Smooth muscle cell of the brain vasculature (primary cell): ENCODE measurements around the gene PECR.
A peak's percentile ranks its signal among the peaks of the same experiment; 100 is the strongest.
"Not testable (repeated sequence)": the region's sequence is repeated elsewhere in the genome, so short reads cannot be mapped to it uniquely, and the experiment has no call there.

Source experiments
- DNase-seq: peaks from one replicate; pipeline ENCODE4 v3.0.0-alpha.2; 2012; ENCODE audit warnings: low read depth, low spot score

Gene PECR

GRCh38 chr2:216029416-216030129, 52.0 kb downstream of the PECR start:
- DNase-seq, result no peak

GRCh38 chr2:216024779-216025336, 56.8 kb downstream of the PECR start:
- DNase-seq, result no peak

DNA sequence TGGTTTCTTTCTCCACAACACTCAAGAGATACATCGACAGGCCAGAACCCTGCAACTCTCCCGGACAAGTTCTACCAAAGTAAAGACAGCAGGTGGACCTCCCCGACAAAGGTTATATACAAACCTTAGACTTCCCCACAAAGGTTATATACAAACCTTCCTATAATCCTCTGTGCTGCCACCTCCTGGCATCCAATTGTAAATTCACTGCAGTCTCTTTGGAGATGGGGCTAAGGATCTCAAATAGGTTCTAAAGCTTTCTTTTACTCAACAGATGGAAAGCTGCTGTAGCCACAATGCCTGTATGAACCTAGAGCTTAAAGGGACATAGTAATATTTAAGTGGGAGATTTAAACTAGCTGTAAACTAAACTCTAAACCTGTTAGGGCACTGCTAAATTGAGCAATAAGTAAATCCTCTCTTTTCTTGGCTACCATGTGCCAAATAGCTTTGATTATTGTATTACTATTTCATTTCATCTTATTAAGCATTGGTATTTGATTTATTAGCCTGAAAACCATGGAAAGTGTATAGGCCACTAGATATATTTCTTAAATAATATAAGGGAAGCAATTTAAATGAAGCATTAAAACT, 58.5 kb downstream of the PECR start:
- peak; percentile 41 for DNase-seq

DNA sequence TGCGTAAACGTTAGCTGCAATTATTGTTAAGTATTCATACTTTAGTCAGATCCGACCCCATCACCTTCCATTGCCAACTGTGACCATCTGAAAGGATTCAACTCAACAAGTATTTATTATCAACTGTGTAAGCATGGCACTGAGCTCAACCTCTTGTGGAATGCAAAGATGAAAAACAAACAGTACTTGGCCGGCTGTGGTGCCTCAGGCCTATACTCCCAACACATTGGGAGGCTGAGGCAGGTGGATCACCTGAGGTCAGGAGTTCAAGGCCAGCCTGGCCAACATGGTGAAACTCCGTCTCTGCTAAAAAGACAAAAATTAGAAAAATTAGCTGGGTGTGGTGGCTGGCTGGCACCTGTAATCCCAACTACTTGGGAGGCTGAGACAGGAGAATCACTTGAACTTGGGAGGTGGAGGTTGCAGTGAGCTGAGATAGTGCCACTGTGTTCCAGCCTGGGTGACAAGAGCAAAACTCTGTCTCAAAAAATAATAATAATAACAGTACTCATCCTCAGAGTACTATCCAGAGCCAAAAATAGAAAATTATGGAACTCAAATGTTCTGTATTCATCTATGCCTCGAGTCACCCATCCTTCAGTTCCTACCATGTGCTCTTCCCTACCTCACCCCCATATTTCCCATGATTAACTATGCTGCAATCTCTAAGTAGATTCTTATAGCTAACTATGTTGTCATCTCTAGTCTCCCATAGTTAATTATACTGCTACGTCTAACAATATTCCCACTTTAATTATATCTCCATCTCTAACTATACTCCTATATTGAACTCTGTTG, 59.6 kb downstream of the PECR start:
- no peak for DNase-seq

GRCh38 chr2:216018709-216019108, 62.9 kb downstream of the PECR start:
- no peak for DNase-seq

DNA sequence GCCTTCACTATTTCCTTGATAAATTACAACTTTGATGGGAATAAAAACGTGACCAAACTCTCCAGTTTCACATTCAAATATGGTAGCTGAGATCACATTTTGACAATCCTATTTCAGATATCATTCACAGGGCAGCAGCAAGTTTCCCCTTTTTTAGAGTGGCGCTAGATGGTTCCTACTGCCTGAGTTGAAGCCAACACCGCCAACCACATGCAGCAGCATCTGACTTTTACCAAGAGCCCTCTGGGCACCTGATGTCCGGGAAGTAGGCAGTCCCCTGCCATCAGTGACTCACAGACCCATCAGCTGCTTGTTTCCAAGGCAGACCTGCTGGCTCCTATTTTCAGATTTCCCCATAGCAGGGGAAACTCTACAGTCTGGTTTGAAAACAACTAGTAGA, 64.2 kb downstream of the PECR start:
- DNase-seq, result no peak

DNA sequence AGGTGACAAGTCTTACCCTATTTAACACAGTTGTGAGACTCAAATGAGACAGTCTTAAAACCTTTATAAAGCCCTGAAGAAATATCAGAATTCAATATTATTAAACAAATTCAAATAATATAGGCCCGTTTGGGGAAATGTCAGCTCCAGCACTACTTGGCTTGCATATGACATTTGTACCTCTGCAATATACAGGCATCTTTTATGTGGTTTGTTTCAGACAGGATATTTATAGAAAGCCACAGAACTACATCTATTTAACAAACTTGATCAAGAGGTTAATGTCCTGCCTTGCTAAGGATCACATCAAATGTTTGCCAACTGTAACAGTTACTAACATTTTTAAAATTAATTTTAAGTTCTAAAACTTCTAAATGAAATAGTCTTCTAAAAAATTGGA, 65.0 kb downstream of the PECR start:
- no peak for DNase-seq

GRCh38 chr2:216015722-216016464, 65.7 kb downstream of the PECR start:
- DNase-seq, result no peak

GRCh38 chr2:216014986-216015385, 66.6 kb downstream of the PECR start:
- DNase-seq, result no peak

GRCh38 chr2:216014006-216014405, 67.6 kb downstream of the PECR start:
- no peak for DNase-seq

- DNase-seq, result peak; percentile 36
Measured at GRCh38 chr2:216013080-216013909, 68.3 kb downstream of the PECR start, which contains the start of gene MREG. TSS of gene MREG (minus strand) at chr2:216013551. CDS start at chr2:216013327, 224 bp downstream.

- DNase-seq, result no peak
Measured at GRCh38 chr2:216012830-216013079, 68.9 kb downstream of the PECR start.

- DNase-seq, result no peak
Measured at GRCh38 chr2:216012133-216012829, 69.3 kb downstream of the PECR start.

DNA sequence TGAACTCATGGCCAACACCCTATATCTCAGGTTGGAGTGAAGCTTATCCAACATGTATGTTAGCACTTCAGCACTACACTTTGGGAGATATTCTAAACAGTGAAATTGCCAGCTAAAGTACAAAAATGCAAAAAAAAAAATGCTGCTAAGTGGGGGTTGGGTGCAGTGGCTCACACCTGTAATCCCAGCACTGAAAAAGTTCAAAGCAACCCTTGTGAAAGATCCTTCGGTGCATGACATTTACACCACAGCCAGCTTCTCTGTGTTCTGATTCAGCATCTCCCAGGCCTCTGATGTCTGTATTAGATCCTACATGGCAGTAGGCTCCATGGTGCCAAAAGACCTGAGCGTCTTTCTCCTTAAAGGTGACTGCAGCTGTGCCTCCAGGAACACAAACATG, 72.4 kb downstream of the PECR start:
- DNase-seq, result not testable (repeated sequence)

DNA sequence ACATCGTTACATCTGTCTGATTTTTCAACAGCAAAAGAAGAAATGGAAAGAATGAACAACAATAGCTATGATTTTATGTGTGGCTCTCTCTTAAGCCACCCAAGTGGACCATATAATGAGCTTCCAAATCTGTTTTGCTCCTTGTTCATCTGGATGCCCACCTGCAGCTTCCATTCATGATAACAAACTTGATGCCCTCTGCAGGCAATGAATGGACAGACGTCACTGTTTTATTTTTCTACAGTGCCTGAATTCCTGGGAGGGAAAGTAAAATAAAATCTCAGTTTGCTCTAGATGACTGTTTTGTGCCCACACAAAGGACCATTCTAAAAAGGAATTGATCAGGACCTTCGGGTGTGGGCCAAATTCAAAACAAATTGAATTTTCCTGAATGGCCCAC, 73.2 kb downstream of the PECR start:
- no peak for DNase-seq

DNA sequence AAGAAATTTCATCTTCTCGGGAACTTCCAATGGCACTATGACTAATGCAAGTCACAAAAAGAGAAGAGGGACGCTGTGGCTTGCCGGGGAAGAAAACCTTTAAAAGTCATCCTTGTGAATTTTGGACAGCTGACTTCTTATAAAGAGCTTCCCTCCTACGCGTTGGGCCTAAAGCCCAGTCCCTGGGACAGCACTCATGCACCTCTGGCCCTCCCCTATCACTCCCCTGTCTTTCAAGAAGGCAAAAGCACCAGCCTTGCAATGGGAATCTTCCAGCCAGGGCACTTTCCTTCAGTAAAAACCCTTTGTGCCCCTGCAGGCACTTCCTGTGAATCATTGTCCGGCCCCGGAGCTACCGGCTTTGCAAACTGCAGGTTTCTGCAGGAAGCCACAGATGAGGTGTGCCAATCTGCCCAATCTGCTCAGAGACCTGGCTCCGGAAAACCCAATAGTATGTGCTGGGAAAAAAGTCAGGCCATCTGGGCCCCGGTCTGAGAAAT, 75.4 kb downstream of the PECR start:
- no peak for DNase-seq

DNA sequence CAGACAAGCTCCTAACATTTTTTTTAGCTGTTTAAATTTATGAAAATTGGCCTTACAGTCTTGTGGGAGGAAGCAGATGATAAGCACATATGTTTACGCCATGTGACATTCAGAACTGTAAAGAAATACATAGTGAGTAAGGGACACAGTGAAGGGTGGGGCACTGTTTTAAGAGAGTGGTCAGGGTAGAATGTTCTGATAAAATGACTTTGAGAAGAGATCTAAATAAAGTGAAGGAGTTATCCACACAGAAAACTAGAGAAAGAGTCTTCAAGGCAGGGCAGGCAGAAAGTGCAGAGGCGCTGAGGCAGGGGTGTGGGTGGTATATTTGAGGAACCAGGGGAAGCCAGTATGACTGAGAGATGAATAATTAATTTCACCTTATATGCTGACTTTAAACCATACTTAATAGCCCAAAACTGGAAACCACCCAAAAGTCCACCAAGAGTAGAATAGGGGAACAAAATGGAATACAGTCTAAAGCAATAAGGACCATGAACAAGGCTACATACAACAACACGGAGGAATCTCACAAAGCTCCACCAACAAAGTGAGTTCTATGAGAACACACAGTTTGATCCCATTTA, 76.8 kb downstream of the PECR start:
- DNase-seq, result no peak

GRCh38 chr2:216003876-216004696, 77.5 kb downstream of the PECR start:
- DNase-seq, result no peak

DNA sequence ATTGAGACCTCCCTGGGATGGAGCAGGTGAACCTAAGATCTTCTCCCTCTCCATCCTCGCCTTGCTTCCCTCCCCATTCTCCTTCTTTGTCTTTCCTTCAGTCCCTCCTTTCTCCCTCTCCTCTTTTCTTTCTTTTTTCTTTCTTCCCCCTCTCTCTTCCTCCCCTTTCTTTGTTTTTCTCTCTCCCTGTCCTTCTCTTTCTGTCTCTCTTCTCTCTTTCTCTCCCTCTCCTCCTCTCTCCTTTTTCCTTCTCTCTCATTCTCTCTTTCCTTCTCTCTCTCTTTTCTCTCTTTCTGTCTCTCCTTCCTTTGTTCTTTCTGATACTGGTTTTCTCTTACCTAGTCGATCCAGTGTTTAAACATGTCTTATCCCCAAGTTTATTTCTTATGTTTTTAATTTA, 78.9 kb downstream of the PECR start:
- DNase-seq, result no peak
